T-cell (primary cell): ENCODE measurements around the gene ALG8. TPM values are rescaled to one million over a fixed set of nuclear protein-coding genes. Genes with fewer than 3 reads are reported as not detected.

Experiments
- ATAC-seq, 4 experiments: fragments of 200-7000 bp in 3 of 4; fragments of 150-1000 bp in 1 of 4; cut with Tn5 transposase; replicated peaks in 1 of 4; 1 replicate in 3 of 4; 2 replicates in 1 of 4; pipeline ENCODE4 v1.10.0; 2021; ENCODE audit warnings: moderate library complexity in 3 of 4, mild to moderate bottlenecking in 2 of 4, moderate number of reproducible peaks in 1 of 4
- CTCF ChIA-PET, 2 donors: fragments of 300-600 bp; sonication (Branson Sonifier 250); formaldehyde crosslinking; loops; one replicate each; lab custom pipeline; 2022; ENCODE audit warnings: antibody characterized with exemption in 2 of 2; lab: Charles Lee
- POLR2A ChIA-PET, 2 donors: fragments of 300-600 bp; sonication (Branson Sonifier 250); formaldehyde crosslinking; loops; one replicate each; lab custom pipeline; 2022; ENCODE audit warnings: antibody characterized with exemption in 2 of 2; lab: Charles Lee
- DNase-seq, 35 experiments: peaks; one replicate each; pipeline versions ENCODE4 v3.0.0 to v3.0.0-alpha.2; 2013 to 2023
- H3K27ac ChIP-seq: one replicate; pipeline ENCODE4 v1.5.1; 2013; ENCODE audit warnings: low read length
- H3K27me3 ChIP-seq, 2 experiments: replicated peaks in 1 of 2; 1 replicate in 1 of 2; 2 replicates in 1 of 2; pipeline versions ENCODE4 v1.6.1 to v1.7.0; 2013; ENCODE audit warnings: low read length in 1 of 2, mixed read lengths in 1 of 2; ENCODE audit not compliant: control insufficient read depth in 2 of 2, insufficient read depth in 2 of 2; ENCODE audit errors: extremely low read depth in 1 of 2
- H3K36me3 ChIP-seq, 2 donors: 1 replicate in 1 of 2; 2 replicates in 1 of 2; pipeline versions ENCODE4 v1.6.1 to v1.7.0; 2013; ENCODE audit warnings: low read length in 1 of 2; ENCODE audit not compliant: control insufficient read depth in 2 of 2, insufficient read depth in 1 of 2; ENCODE audit errors: extremely low read depth in 1 of 2
- H3K4me1 ChIP-seq, 2 experiments: 1 replicate in 1 of 2; 2 replicates in 1 of 2; pipeline versions ENCODE4 v1.6.1 to v1.7.0; 2013; ENCODE audit warnings: low read length in 2 of 2, mixed read lengths in 1 of 2; ENCODE audit not compliant: insufficient read depth in 2 of 2, control insufficient read depth in 1 of 2; ENCODE audit errors: extremely low read depth in 1 of 2
- H3K4me3 ChIP-seq, 2 donors: 1 replicate in 1 of 2; 2 replicates in 1 of 2; pipeline versions ENCODE4 v1.5.1 to v1.7.0; 2013; ENCODE audit warnings: mild to moderate bottlenecking in 2 of 2, low read length in 1 of 2, moderate library complexity in 1 of 2; ENCODE audit not compliant: control insufficient read depth in 1 of 2; ENCODE audit errors: extremely low read depth in 1 of 2
- H3K9me3 ChIP-seq: 2 replicates; pipeline ENCODE4 v1.7.0; 2013
- H3K27ac Mint-ChIP-seq, 2 donors: one replicate each; pipeline ENCODE4 v1.8.0; 2020 to 2021; ENCODE audit warnings: mild to moderate bottlenecking in 2 of 2, mixed read lengths in 2 of 2
- H3K27me3 Mint-ChIP-seq, 2 donors: one replicate each; pipeline ENCODE4 v1.8.0; 2021 to 2022; ENCODE audit warnings: mixed read lengths in 2 of 2
- H3K36me3 Mint-ChIP-seq: one replicate; pipeline ENCODE4 v1.8.0; 2021; ENCODE audit warnings: mixed read lengths
- H3K4me1 Mint-ChIP-seq, 3 donors: one replicate each; pipeline ENCODE4 v1.8.0; 2020 to 2022; ENCODE audit warnings: mixed read lengths in 3 of 3, mild to moderate bottlenecking in 1 of 3
- H3K4me3 Mint-ChIP-seq, 3 donors: one replicate each; pipeline ENCODE4 v1.8.0; 2020 to 2022; ENCODE audit warnings: mild to moderate bottlenecking in 3 of 3, mixed read lengths in 3 of 3, moderate library complexity in 3 of 3
- H3K9me3 Mint-ChIP-seq, 3 donors: one replicate each; pipeline ENCODE4 v1.8.0; 2020 to 2022; ENCODE audit warnings: mixed read lengths in 3 of 3
- WGBS: methylation state at CpG from one replicate; pipeline ENCODE4 v1.1.5; 2013; ENCODE audit warnings: missing lambda C conversion rate; ENCODE audit not compliant: insufficient coverage; 5-methylcytosine and 5-hydroxymethylcytosine counted together
- total RNA-seq, 35 experiments: library from RNA in 6 of 35; stranded (reverse) in 6 of 35; fragments of 120-200 nt in 1 of 35; gene quantifications; one replicate each; pipeline versions ENCODE4 v1.2.1 to v1.2.4 and lab custom pipeline; 2013 to 2026

ALG8 gene
- total RNA-seq, 5 donors from 2014 or later (not counting 1 experiment from before 2014, with no cell fraction given), result 23.1 to 34.1 (median 31.8) TPM

DNA sequence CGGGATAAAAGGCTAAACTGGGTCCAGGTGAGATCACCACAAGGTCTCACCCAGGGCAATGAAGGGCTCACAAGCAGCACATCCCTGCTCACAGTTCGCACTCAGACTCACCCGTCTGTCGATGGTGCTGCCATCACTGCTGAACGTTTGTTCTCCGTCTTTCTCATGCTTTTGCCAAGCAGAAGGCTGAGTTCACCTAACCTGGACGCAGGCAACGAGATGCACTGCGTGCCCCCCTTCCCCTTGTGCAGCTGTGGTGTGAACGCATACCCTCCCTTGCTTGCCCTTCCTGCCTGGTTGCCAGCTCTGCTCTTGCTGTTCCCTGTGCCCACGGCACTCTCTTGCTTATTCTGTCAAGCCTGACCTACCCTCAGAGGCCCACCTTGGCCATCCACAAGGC is 31.0 kb upstream of the ALG8 start:
- ChIA-PET POLR2A (no interaction called here), CTCF (no interaction called here)
- Histone ChIP-seq H3K4me3 (no peak overlapping the region), H3K27me3 (no peaks in the 10 kb centered on the region), H3K27ac (no peak overlapping the region), H3K36me3 (peaks cover 3 to 13% of the 10 kb centered on the region in 2 donors), H3K4me1 (no peaks in the 10 kb centered on the region), H3K9me3 (no peaks in the 10 kb centered on the region)
- no peaks in the 10 kb centered on the region for H3K4me1 Mint-ChIP-seq
- H3K27ac Mint-ChIP-seq, result no peak overlapping the region
- H3K27me3 Mint-ChIP-seq, result no peaks in the 10 kb centered on the region
- WGBS, result 90% methylated on average over 11 of the region's 11 CpGs
- no peak overlapping the region for H3K4me3 Mint-ChIP-seq
- peaks cover 33% of the 10 kb centered on the region for H3K36me3 Mint-ChIP-seq
- ATAC-seq (no peak), DNase-seq (no peak)
- no peaks in the 10 kb centered on the region for H3K9me3 Mint-ChIP-seq

DNA sequence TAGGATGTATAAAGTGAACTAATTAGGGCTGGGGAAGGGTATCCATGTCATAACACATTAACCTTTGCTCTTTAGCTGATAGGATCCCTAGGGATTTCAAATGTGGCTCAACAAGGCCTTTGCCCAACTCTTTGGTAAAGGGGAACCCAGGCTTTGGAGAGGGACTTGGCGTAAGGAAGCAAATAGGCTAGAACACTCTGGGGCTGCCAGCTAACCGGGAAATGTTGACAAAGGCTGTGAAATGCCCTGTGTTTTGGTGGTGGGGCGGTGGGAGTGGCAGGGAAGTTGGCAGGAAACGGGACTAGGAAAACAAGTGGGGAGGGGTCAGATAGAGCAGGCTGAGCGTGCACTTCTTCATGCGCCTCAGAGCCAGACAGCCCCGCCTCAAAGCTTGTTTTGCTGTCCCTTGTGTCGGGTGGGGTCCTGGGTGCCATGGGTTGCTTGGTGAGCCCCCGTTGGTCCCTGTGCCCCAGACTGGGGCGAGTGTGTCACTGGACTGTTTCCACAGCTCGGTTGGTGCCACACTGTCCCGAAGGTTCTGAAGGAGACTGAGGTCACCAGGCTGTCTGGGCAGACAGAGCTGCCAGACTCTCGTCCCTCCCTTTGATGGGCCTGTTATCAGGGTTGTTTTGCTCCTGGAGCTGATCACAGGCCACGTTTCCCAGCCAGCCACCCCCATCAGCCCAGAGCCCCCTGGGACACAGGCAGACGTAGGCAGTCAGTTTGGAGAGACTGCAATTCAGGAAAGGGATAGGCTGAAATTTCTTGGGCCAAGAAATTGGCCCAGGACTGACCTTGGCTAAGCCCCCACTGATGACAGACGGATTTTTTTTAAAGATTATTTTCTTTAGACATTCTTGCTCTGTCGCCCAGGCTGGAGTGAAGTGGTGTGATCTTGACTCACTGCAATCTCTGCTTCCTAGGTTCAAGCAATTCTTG is 29.4 kb upstream of the ALG8 start:
- POLR2A ChIA-PET, result no interaction called here

DNA sequence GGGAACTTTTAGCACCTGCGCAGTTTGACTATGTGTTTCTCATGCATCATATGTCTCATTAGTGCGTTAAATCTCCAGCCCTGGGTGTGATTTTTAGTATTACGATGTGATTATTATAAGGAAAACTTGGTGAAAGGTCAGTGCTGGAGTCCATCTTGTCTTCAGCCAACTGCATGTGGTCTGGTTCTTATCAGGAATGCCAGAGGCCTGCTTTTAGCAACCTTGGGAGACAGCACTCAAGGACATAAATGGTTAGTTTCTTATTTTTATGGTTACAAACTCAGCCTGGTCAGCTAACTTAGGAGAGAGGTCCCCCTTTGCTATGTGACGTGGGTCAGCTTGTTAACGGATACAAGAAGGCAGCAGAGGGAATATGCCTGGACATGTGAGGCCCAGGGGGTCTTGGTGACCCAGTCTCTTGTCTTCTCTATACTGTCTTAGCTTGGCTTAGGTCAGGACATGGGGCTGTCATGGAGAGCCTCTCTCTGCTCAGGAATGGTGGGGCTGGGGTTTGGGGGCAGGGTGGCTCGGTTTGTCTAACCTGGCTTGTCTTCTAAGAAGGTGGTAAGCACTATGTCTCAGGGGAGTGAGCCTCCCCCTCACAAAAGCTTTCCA is 27.5 kb upstream of the ALG8 start:
- ChIA-PET CTCF (interaction anchor here in 1 of 2 donors (0.7 kb wide), 1 partner anchor 214 kb away, joined by 5 read pairs; no protein-coding TSS in a partner anchor), POLR2A (no interaction called here)
- Mint-ChIP-seq H3K4me3 (no peak overlapping the region), H3K27me3 (no peaks in the 10 kb centered on the region), H3K36me3 (peaks cover 9% of the 10 kb centered on the region), H3K4me1 (no peaks in the 10 kb centered on the region), H3K27ac (no peak overlapping the region), H3K9me3 (no peaks in the 10 kb centered on the region)
- Histone ChIP-seq H3K4me3 (no peak overlapping the region), H3K4me1 (no peaks in the 10 kb centered on the region), H3K9me3 (no peaks in the 10 kb centered on the region), H3K36me3 (peaks cover 0 to 3% of the 10 kb centered on the region in 2 donors), H3K27ac (no peak overlapping the region), H3K27me3 (no peaks in the 10 kb centered on the region)
- 91% methylated on average over 5 of the region's 6 CpGs for WGBS
- no peak for DNase-seq
- no peak for ATAC-seq

More for the DNA sequence above, 29.4 kb upstream of the ALG8 start:
- no peaks in the 10 kb centered on the region for H3K4me1 Mint-ChIP-seq
- H3K27me3 Mint-ChIP-seq, result no peaks in the 10 kb centered on the region
- no peaks in the 10 kb centered on the region for H3K9me3 Mint-ChIP-seq
- H3K27ac ChIP-seq, result no peak overlapping the region
- no peak overlapping the region for H3K4me3 Mint-ChIP-seq
- WGBS, result 87% methylated on average over 14 of the region's 17 CpGs
- peaks cover 23% of the 10 kb centered on the region for H3K36me3 Mint-ChIP-seq
- no peaks in the 10 kb centered on the region for H3K4me1 ChIP-seq
- H3K9me3 ChIP-seq, result no peaks in the 10 kb centered on the region
- ATAC-seq, result no peak
- CTCF ChIA-PET, result no interaction called here
- H3K4me3 ChIP-seq, result no peak overlapping the region
- no peak for DNase-seq
- peaks cover 3 to 10% of the 10 kb centered on the region in 2 donors for H3K36me3 ChIP-seq
- no peak overlapping the region for H3K27ac Mint-ChIP-seq
- no peaks in the 10 kb centered on the region for H3K27me3 ChIP-seq

DNA sequence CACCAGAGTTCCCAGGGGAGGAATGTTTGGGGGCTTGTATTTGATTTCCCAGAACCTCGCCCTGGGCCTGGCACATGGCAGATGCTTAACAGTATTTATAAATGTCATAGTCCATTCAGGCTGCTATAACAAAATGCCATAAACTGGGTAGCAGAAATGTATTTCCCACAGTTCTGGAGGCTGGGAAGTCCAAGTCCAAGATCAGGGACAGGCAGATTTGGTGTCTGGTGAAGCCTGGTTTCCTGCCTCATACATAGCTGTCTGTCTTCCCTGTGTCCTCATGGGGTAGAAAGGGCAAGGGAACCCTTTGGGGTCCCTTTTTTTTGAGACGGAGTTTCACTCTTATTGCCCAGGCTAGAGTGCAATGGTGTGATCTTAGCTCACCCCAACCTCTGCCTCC is 25.0 kb upstream of the ALG8 start:
- H3K27ac Mint-ChIP-seq, result no peak overlapping the region
- H3K4me3 ChIP-seq, result no peak overlapping the region
- no peaks in the 10 kb centered on the region for H3K36me3 ChIP-seq
- H3K4me1 ChIP-seq, result no peaks in the 10 kb centered on the region
- WGBS, result 100% methylated on average over 1 of the region's 2 CpGs
- H3K9me3 Mint-ChIP-seq, result no peaks in the 10 kb centered on the region
- no peaks in the 10 kb centered on the region for H3K4me1 Mint-ChIP-seq
- ATAC-seq, result no peak
- ChIA-PET CTCF (no interaction called here), POLR2A (interaction anchor here in 1 of 2 donors (0.6 kb wide), 1 partner anchor 435 kb away, joined by 3 read pairs; no protein-coding TSS in a partner anchor)
- H3K27me3 Mint-ChIP-seq, result no peaks in the 10 kb centered on the region
- no peaks in the 10 kb centered on the region for H3K27me3 ChIP-seq
- DNase-seq, result no peak
- no peaks in the 10 kb centered on the region for H3K9me3 ChIP-seq
- H3K27ac ChIP-seq, result no peak overlapping the region
- no peak overlapping the region for H3K4me3 Mint-ChIP-seq
- no peaks in the 10 kb centered on the region for H3K36me3 Mint-ChIP-seq

DNA sequence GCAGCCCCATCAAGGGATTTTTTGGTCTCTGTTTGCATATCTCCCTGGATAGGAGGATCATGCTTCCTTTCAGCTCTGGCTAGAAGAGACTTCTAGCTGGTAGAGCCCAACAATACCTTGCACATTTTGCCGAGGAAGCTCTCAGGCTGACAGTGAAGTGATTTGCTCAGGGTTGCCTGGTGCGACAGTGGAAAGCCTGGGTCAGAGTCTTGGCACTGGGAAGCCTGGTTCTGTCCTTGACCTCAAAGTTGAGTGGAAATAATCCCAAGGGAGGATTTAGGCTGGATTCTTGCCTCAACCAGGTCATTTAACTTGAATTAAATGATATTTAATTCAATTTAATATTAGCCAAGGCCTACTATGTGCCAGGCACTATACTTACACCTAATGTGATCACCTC is 24.4 kb upstream of the ALG8 start:
- CTCF ChIA-PET, result no interaction called here
- H3K4me3 Mint-ChIP-seq, result no peak overlapping the region
- H3K9me3 ChIP-seq, result no peaks in the 10 kb centered on the region
- DNase-seq (no peak), ATAC-seq (no peak)
- POLR2A ChIA-PET, result no interaction called here
- no peak overlapping the region for H3K27ac ChIP-seq
- 91% methylated on average over 2 of the region's 2 CpGs for WGBS
- no peaks in the 10 kb centered on the region for H3K36me3 Mint-ChIP-seq
- no peak overlapping the region for H3K27ac Mint-ChIP-seq
- H3K4me3 ChIP-seq, result no peak overlapping the region
- no peaks in the 10 kb centered on the region for H3K27me3 Mint-ChIP-seq
- no peaks in the 10 kb centered on the region for H3K9me3 Mint-ChIP-seq
- no peaks in the 10 kb centered on the region for H3K4me1 Mint-ChIP-seq
- H3K27me3 ChIP-seq, result no peaks in the 10 kb centered on the region
- no peaks in the 10 kb centered on the region for H3K36me3 ChIP-seq
- no peaks in the 10 kb centered on the region for H3K4me1 ChIP-seq

DNA sequence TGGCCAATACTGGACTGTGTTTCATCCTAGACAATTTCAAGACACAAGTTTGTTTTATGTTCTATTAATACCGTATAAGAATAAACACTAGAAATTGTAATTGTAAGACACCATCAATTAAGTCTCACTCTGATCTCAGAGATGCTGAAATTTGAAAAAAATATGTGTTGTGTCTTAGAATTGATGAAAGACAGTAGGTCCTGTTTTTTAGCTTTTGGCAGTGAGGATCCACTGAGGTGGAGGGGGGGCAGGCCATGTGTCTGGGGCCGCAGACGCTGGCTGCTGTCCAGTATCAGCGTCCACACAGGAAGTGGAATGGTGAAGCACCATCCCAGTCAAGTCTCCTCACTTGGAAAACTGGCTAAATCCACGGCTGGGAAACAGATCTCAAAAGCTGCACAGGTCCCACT is 22.5 kb upstream of the ALG8 start:
- Mint-ChIP-seq H3K27ac (no peak overlapping the region), H3K9me3 (no peaks in the 10 kb centered on the region), H3K4me3 (no peak overlapping the region), H3K27me3 (no peaks in the 10 kb centered on the region), H3K4me1 (no peaks in the 10 kb centered on the region), H3K36me3 (no peaks in the 10 kb centered on the region)
- DNase-seq (no peak), ATAC-seq (no peak)
- no peak overlapping the region for H3K27ac ChIP-seq
- WGBS, result 80% methylated on average over 4 of the region's 5 CpGs
- H3K27me3 ChIP-seq, result no peaks in the 10 kb centered on the region
- ChIA-PET POLR2A (no interaction called here), CTCF (no interaction called here)
- no peaks in the 10 kb centered on the region for H3K9me3 ChIP-seq
- H3K36me3 ChIP-seq, result no peaks in the 10 kb centered on the region
- no peaks in the 10 kb centered on the region for H3K4me1 ChIP-seq
- no peak overlapping the region for H3K4me3 ChIP-seq
